NK-92 (cell line): ENCODE measurements around the gene PGM2L1.

Experiments used
- DNase-seq: peaks from one replicate; lab custom pipeline; 2025; ENCODE audit not compliant: unreplicated experiment; lab: John Stamatoyannopoulos, UW

PGM2L1 gene

DNA sequence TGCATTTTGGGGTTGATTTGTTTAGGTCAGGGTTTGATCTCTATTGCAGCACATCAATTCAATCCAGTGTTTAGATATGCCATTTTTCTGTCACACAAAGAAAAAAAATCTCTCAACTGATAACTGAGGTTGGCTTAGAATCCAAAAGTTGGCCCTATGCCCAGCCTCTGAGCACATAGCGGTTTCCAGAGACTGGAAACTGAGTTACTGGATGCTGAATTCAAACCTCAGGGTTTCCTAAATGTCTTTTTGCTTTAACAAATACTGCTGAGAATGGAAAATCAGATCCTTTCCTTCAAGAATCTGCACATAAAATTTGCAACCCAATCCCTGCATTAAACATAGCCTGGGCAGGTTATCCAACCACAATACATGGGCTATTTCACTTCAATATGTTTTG, 90.8 kb downstream of the PGM2L1 start:
- DNase-seq: no peak

DNA sequence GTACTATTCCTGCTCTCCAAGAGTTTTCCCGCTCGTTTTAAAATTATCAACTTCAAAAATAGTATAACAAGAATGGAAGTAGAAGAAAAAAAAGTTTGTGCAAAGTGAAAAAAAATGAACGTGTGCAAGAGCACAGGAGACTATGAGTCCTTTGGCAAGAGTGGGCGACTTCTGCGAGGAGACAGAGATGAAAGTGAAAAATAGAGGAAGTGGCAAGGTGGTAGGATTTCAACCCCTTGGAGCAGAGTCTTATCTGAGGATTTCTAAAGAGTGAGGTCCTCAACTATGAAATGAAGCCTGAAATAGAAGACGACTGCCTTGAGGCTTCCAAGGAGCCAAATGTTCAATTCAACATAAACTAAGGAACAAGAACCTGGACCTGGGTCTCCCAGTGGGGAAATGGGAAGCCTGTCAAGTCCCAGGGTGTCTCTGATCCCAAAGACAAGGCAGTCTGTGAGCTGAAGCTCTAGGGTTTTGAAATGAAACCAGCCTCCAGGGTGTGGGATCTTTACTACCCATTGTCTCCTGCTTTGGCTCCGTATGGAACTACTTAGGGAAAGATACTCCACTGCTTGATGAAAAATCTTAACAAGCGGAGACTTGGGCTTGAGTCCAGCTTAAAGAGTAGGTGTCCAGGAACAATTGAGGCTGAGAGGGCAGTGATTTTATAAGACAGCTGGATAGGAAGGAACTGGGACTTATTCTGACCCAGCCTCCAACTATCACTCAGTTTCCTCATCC, 91.6 kb downstream of the PGM2L1 start:
- DNase-seq: no peak

GRCh38 chr11:74299015-74299414, 99.2 kb downstream of the PGM2L1 start:
- DNase-seq: no peak

GRCh38 chr11:74297484-74297883, 100.7 kb downstream of the PGM2L1 start:
- no peak for DNase-seq

DNA sequence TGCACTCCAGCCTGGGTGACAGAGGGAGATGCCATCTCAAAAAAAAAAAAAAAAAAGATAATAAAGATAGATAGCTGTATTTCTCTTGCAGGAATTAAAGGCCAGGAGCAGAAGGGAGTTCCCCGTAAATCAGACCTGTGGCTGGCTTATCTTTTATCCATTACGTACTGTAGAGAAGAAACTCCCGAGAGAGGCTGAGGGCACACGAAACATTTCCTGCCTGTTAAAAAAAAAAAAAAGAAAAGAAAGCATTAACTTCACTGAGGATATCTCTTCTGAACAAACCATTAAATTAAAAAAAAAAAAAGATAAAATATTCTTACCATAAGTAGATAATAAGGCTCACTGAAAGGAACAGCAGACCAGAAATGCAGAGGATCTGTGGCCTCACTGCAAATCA, 109.3 kb downstream of the PGM2L1 start:
- no peak for DNase-seq

GRCh38 chr11:74288161-74288560, 110.1 kb downstream of the PGM2L1 start:
- DNase-seq: no peak

DNA sequence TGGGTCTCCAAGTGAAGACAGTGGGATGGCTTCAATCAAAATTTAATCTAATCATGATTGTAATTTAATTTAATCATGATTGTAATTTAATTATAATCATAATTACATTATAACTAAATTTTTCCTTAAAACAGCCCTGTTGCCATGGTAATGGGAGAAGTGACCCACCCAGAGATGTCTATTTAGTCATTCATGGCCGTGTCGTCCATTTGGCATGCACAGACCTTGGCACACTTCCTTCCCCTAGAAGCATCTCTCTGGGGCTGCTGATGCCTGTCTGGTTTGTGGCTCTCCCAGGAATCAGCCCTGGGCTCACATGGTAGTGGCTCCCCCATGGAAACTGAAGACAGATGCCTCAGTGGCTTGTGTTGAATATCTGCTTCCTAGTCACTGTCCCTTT, 113.8 kb downstream of the PGM2L1 start:
- DNase-seq: no peak

GRCh38 chr11:74283580-74284180, 114.6 kb downstream of the PGM2L1 start:
- no peak for DNase-seq

DNA sequence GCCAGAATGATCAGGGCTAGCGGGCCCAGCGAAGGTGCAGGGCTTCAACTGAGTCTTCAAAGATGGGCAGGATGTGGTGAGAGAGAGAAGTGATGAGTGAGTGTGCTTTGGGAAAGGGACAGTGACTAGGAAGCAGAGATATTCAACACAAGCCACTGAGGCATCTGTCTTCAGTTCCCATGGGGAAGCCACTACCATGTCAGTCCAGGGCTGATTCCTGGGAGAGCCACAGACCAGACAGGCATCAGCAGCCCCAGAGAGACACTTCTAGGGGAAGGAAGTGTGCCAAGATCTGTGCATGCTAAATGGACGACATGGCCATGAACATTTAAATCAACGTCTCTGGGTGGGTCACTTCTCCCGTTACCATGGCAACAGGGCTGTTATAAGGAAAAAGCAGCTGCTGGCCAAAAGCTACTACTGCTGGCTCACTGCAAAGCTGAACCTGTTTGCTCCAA, 115.3 kb downstream of the PGM2L1 start:
- DNase-seq: no peak

- no peak for DNase-seq
Measured at GRCh38 chr11:74282421-74282820, 115.8 kb downstream of the PGM2L1 start.

DNA sequence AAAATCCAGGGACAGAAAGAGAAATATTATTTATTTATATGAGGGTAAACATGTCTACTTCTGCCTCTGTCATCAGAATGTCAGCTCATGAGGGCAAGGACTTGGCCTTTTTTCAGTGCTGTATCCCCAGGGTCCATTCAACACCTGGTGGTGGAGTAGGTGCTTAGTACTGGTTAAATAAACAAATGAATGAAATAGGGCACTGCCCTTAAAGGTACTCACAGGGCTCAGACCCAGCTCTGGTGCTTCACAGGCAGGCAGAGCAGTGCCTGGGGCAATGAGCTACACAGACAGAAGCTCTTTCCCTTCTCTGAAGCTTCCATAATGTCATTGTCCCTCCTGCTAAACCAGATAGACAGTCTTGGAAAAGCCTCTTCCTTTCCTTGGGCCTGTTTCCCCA, 117.7 kb downstream of the PGM2L1 start:
- DNase-seq: no peak
